Measurements from ENCODE around the gene AHNAK.
A peak's percentile ranks its signal among the peaks of the same experiment; 100 is the strongest.

Gene AHNAK

DNA sequence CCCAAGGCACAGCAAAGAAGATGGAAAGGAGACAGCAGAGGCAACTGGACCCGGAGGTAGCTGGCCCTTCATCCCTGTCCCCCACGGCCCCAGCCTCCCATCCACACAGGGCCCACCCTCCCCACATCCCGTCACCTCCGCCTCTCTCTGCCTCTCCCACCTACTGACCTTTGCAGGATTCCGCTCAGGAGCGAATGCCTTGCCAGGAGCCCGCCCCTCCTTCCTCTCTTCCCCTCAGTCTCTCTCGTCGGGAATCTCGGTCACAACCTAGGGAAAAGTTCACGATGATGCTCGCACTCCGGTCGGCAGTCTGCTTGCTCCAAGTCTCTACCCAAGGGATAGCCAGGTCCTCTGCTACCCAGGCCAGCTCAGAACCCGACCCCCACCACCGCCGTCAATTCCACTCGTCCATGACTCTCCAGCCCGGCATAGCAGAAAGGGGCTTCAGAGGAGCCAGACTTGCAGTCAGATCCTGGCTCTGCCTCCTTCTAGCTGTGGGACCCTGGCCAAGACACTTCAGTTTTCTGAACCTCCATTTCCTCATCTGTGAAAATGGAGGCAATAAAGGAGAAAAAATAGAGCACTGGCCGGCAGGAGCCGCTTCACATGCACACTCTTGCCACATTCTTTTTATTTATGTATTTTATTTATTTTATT, 10.2 kb downstream of the AHNAK start:
- Histone ChIP-seq H3K4me2 (ENCODE audit: low read length) (peak overlapping the region; percentile 56), H3K36me3 (ENCODE audit: insufficient read depth, low read length) (peaks cover 75% of the 10 kb centered on the region), H3K27me3 (ENCODE audit: control insufficient read depth, insufficient read depth, low read length) (no peaks in the 10 kb centered on the region), H3K9ac (ENCODE audit: low read depth, low read length) (no peak overlapping the region), H3K4me3 (ENCODE audit: low read length) (no peak overlapping the region), H3K9me3 (replicated peaks; ENCODE audit: low read length) (no peaks in the 10 kb centered on the region), H3K4me1 (ENCODE audit: control insufficient read depth, insufficient read depth, low read length) (peaks cover 54% of the 10 kb centered on the region)

DNA sequence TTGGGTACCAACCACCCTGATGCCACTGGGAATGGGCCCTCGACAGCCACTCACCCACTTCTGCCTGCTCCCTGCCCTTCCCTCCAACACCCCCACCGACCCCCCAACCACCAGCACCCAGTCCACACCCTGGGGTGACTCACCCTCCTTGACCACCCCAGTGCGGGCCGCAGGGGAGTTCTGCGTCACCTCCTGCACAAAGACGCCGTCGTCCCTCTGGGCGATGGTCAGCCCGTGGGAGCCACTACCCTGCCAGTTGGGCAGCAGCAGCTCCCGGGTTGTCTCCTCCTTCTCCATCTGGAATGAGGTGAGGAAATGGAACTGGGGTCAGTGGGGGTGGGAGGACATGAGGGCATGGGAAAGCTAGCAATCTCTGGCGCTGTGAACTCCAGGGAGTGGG, 10.8 kb downstream of the AHNAK start:
- no peaks in the 10 kb centered on the region for H3K27me3 ChIP-seq (ENCODE audit: control insufficient read depth, insufficient read depth, low read length)
- no peak overlapping the region for H3K4me3 ChIP-seq (ENCODE audit: low read length)
- H3K9ac ChIP-seq (ENCODE audit: low read depth, low read length): no peak overlapping the region
- H3K4me2 ChIP-seq (ENCODE audit: low read length): peak overlapping the region; percentile 56
- H3K9me3 ChIP-seq (replicated peaks; ENCODE audit: low read length): no peaks in the 10 kb centered on the region
- peaks cover 79% of the 10 kb centered on the region for H3K36me3 ChIP-seq (ENCODE audit: insufficient read depth, low read length)
- H3K4me1 ChIP-seq (ENCODE audit: control insufficient read depth, insufficient read depth, low read length): peaks cover 47% of the 10 kb centered on the region

DNA sequence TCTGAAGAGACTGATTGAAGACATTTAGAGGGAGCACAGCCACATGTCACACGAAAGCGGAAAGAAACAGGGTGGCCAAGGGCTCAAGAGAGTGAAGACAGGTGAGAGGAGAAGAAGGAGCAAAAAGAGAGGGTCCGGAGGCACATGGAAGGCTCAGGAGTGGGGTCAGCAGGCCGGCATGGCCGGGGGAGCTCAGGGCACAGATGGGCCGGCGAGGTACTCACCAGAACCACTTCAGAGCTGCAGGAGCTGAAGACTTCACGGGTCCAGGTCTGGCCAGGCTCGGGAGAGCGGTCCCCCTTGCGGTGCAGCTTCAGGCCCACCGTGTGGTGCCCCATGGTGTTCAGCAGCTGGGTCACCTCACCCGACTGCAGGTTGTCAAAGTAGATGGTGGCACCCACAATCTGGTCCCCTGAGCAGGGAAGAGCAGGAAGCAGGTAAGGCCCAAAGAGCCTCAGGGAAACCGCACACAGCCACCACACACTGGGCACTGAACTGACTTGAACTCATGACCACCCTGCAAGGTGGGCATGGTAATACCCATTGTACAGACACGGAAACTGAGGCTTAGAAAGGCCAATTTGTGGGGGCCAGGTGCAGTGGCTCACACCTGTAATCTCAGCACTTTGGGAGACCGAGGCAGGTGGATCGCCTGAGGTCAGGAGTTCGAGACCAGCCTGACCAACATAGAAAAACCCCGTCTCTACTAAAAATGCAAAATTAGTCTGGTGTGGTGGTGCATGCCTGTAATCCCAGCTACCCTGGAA, 11.6 kb downstream of the AHNAK start:
- H3K36me3 ChIP-seq (ENCODE audit: insufficient read depth, low read length): peaks cover 87% of the 10 kb centered on the region

DNA sequence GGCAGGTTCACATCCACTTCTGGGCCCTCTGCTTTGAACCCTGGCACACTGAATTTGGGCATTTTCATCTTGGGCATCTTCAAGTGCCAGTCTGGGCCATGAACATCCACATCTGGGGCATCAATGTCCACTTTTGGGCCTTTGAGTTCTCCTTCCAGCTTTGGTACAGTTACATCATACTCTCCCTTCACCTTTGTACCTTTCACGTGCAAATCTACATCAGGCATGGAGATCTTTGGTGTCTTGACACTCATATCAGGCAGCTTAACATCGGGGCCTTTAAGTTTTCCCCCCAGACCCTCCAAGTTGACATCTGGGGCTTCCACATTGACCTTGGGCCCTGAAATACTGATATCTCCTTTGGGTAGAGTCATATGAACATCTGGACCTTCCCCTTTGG, 14.5 kb downstream of the AHNAK start:
- H3K4me1 ChIP-seq (ENCODE audit: control insufficient read depth, insufficient read depth, low read length): peaks cover 12% of the 10 kb centered on the region
- H3K27me3 ChIP-seq (ENCODE audit: control insufficient read depth, insufficient read depth, low read length): no peaks in the 10 kb centered on the region
- H3K4me3 ChIP-seq (ENCODE audit: low read length): no peak overlapping the region
- H3K9me3 ChIP-seq (replicated peaks; ENCODE audit: low read length): no peaks in the 10 kb centered on the region
- H3K36me3 ChIP-seq (ENCODE audit: insufficient read depth, low read length): peaks cover 94% of the 10 kb centered on the region
- H3K9ac ChIP-seq (ENCODE audit: low read depth, low read length): no peak overlapping the region
- H3K4me2 ChIP-seq (ENCODE audit: low read length): no peak overlapping the region

More for the DNA sequence above, 11.6 kb downstream of the AHNAK start:
- no peak overlapping the region for H3K4me3 ChIP-seq (ENCODE audit: low read length)
- peaks cover 39% of the 10 kb centered on the region for H3K4me1 ChIP-seq (ENCODE audit: control insufficient read depth, insufficient read depth, low read length)
- no peak overlapping the region for H3K9ac ChIP-seq (ENCODE audit: low read depth, low read length)
- no peak overlapping the region for H3K4me2 ChIP-seq (ENCODE audit: low read length)
- no peaks in the 10 kb centered on the region for H3K27me3 ChIP-seq (ENCODE audit: control insufficient read depth, insufficient read depth, low read length)
- H3K9me3 ChIP-seq (replicated peaks; ENCODE audit: low read length): no peaks in the 10 kb centered on the region

DNA sequence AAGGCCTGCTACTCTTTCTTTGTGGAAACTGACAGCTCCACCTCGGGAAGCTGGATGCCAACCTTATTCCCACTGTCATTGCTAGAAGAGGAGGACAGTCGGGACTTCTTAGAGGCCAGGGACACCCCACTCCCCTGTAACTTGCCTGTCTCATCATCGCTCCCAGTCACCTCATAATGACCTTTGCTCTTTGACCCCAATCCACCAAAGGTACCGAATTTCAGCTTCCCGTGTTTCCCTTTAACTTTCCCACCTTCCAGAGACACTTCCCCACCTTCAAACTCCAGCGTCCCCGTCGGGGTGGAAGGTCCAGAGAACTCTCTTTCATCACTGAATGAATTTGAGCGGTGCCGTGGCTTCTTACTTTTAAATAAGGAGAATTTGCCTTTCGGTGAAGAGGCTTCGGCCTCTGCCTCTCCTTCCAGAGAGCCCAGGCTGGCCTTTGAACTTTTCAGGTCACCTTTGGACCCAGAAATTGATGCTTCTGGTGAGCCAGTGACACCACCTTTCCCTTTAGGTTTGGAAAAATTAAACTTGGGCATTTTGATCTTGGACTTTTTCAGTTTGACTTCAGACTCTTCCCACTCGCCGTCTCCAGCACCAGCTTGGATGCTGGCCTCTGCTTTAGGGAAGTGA, 29.8 kb downstream of the AHNAK start:
- Histone ChIP-seq H3K4me3 (ENCODE audit: low read length) (no peak overlapping the region), H3K4me2 (ENCODE audit: low read length) (no peak overlapping the region), H3K36me3 (ENCODE audit: insufficient read depth, low read length) (peaks cover 76% of the 10 kb centered on the region), H3K27me3 (ENCODE audit: control insufficient read depth, insufficient read depth, low read length) (no peaks in the 10 kb centered on the region), H3K9me3 (replicated peaks; ENCODE audit: low read length) (no peaks in the 10 kb centered on the region), H3K9ac (ENCODE audit: low read depth, low read length) (no peak overlapping the region), H3K4me1 (ENCODE audit: control insufficient read depth, insufficient read depth, low read length) (no peaks in the 10 kb centered on the region)

DNA sequence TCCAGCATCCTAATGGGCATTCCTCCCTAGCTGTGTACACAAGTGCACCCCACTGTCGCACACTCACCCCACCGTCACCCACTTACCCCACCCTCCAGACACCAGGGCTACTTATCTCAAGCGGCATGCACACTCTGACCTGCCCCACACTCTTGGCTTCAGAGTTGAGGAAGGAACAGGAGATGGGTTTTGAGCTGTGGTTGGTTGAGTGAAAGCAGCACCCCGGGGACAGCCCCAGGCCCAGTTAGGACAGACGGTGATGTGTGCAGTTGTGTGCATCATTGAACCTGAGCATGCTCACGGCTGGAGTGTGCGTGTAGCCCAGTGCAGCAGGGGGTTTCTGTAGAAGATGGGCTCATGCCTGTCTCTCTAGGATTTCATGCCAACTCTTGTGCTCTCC, 32.5 kb downstream of the AHNAK start:
- Histone ChIP-seq H3K36me3 (ENCODE audit: insufficient read depth, low read length) (peaks cover 49% of the 10 kb centered on the region), H3K9me3 (replicated peaks; ENCODE audit: low read length) (no peaks in the 10 kb centered on the region)

DNA sequence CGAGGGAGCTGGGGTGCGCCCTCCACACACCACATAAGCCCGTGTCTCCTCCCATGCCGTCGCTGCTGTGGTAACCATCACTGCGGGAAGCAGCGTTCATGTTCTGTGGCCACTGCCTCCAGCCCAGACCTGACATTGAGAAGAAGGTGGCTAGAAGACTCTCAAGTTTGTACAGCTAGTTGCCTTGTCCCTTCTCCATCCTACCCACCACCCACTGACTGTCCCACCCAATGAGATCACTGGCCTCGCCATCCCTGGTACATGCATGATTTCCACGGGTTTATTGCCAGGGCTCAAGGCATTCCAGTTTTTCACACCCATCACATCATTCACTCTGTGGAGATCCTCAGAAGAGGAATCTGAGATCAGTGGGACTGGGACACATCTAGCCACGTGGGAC, 33.0 kb downstream of the AHNAK start:
- H3K36me3 ChIP-seq (ENCODE audit: insufficient read depth, low read length): peaks cover 44% of the 10 kb centered on the region
- H3K9ac ChIP-seq (ENCODE audit: low read depth, low read length): no peak overlapping the region
- no peaks in the 10 kb centered on the region for H3K9me3 ChIP-seq (replicated peaks; ENCODE audit: low read length)

More for the DNA sequence above, 32.5 kb downstream of the AHNAK start:
- Histone ChIP-seq H3K4me3 (ENCODE audit: low read length) (no peak overlapping the region), H3K9ac (ENCODE audit: low read depth, low read length) (no peak overlapping the region), H3K4me1 (ENCODE audit: control insufficient read depth, insufficient read depth, low read length) (no peaks in the 10 kb centered on the region), H3K27me3 (ENCODE audit: control insufficient read depth, insufficient read depth, low read length) (no peaks in the 10 kb centered on the region), H3K4me2 (ENCODE audit: low read length) (no peak overlapping the region)

DNA sequence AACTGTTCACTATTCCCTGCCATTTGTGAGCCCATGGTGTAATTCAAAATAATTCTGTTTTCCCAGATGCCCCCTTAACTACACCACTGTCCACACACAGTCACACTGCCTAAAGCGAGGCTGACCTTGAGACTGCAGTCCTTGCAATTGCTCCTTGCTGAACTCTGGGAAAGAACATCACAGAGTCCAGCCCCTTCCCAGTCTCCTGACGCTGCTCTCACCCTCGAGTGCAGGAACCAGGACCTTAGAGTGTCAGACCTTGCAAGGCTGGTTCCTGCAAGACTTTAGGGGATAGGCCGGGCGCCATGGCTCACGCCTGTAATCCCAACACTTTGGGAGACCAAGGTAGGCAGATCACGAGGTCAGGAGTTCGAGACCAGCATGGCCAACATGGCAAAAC, 33.6 kb downstream of the AHNAK start:
- Histone ChIP-seq H3K4me2 (ENCODE audit: low read length) (no peak overlapping the region), H3K4me3 (ENCODE audit: low read length) (no peak overlapping the region), H3K9ac (ENCODE audit: low read depth, low read length) (no peak overlapping the region), H3K36me3 (ENCODE audit: insufficient read depth, low read length) (peaks cover 38% of the 10 kb centered on the region), H3K4me1 (ENCODE audit: control insufficient read depth, insufficient read depth, low read length) (peaks cover 11% of the 10 kb centered on the region), H3K9me3 (replicated peaks; ENCODE audit: low read length) (no peaks in the 10 kb centered on the region), H3K27me3 (ENCODE audit: control insufficient read depth, insufficient read depth, low read length) (no peaks in the 10 kb centered on the region)

More for the DNA sequence above, 33.0 kb downstream of the AHNAK start:
- Histone ChIP-seq H3K4me3 (ENCODE audit: low read length) (no peak overlapping the region), H3K4me1 (ENCODE audit: control insufficient read depth, insufficient read depth, low read length) (peaks cover 4% of the 10 kb centered on the region), H3K27me3 (ENCODE audit: control insufficient read depth, insufficient read depth, low read length) (no peaks in the 10 kb centered on the region), H3K4me2 (ENCODE audit: low read length) (no peak overlapping the region)

DNA sequence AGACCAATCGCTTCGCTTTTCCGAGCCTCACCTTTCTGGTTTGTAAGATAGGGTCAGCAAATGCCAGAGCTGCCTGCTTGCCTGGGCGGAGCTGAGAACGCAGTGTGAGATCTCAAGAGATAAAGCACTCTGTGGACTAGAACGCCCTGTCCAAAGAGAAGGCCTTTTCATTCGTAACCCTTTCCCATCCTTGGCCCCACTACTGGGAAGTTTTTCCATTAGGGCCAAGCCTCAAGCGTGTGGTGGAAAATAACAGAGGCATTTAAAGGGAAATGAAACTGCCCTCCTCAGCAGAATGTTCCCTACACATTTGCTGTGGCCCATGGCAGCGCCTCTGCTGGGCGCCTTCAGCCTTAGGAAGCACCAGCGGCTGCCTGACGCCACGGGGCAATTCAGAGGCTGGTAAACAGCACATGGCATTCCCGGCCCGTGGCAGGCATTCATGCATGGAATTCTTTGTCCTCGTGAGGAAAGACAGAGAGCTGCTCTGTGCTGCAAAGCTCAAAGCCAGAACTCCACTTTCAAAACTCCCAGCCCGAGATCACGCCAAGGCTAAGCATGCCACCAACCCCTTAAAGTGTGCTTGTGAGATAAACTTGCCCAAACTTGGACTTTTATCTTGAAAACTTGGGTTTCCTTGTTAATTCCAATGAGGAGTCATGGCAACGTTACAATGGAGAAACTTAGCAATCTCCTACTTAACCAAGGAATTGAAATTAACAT, 38.1 kb downstream of the AHNAK start:
- no peaks in the 10 kb centered on the region for H3K36me3 ChIP-seq (ENCODE audit: insufficient read depth, low read length)
- H3K4me2 ChIP-seq (ENCODE audit: low read length): peak overlapping the region; percentile 71
- H3K4me3 ChIP-seq (ENCODE audit: low read length): peak overlapping the region; percentile 50
- H3K9ac ChIP-seq (ENCODE audit: low read depth, low read length): peak overlapping the region; percentile 38
- peaks cover 12% of the 10 kb centered on the region for H3K4me1 ChIP-seq (ENCODE audit: control insufficient read depth, insufficient read depth, low read length)
- no peaks in the 10 kb centered on the region for H3K9me3 ChIP-seq (replicated peaks; ENCODE audit: low read length)
- no peaks in the 10 kb centered on the region for H3K27me3 ChIP-seq (ENCODE audit: control insufficient read depth, insufficient read depth, low read length)

DNA sequence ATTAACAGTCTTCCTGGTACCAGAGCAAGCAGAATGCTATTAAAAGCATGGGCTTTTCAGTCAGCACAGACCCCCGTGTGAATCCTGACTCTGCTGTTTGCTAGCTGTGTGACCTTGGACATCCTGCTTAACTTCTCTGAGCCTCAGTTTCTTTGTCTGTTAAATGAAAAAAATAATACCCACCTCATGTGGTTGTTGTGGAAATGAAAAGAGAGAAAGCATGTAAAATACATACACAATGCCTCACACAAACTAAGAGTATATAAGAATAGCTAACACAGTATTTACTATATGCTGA, 39.5 kb downstream of the AHNAK start:
- Histone ChIP-seq H3K36me3 (ENCODE audit: insufficient read depth, low read length) (no peaks in the 10 kb centered on the region), H3K4me1 (ENCODE audit: control insufficient read depth, insufficient read depth, low read length) (peaks cover 12% of the 10 kb centered on the region), H3K4me2 (ENCODE audit: low read length) (no peak overlapping the region), H3K9ac (ENCODE audit: low read depth, low read length) (no peak overlapping the region), H3K9me3 (replicated peaks; ENCODE audit: low read length) (no peaks in the 10 kb centered on the region), H3K4me3 (ENCODE audit: low read length) (no peak overlapping the region), H3K27me3 (ENCODE audit: control insufficient read depth, insufficient read depth, low read length) (no peaks in the 10 kb centered on the region)

DNA sequence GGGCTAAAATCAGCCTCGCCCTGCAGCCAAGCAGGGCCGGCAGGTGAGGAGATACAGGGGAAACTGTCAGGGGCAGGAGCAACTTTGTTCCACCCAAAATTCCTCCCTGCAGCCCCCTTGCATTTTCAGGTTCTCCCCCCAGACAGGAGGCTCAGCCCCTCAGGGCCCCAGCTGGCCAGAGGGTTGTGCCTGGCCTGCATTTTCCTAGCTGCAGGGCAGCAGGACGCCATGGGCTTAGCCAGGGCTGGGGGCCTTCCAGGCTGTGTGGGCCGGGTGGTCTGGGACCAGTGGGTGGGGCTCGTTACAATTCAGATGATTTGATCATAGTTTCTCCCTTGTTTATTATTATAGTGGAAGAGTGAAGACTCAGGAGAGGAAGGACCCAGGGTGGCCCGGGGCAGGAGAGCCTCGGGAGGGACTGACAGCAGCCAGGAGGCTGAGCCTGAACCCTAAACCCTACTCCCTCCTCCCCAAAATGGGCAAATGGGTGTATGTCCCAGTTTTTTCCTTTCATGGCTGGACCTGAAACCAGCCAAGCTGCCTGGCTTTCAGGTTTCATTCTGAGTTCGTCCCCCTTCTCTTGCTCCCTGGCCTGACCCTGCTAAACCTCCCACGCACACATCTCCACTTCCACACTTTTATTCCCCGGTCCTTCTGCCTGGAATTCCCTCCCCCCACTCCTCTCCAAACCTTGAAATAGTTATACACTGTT, 40.0 kb downstream of the AHNAK start:
- no peaks in the 10 kb centered on the region for H3K9me3 ChIP-seq (replicated peaks; ENCODE audit: low read length)
- no peaks in the 10 kb centered on the region for H3K36me3 ChIP-seq (ENCODE audit: insufficient read depth, low read length)
- no peaks in the 10 kb centered on the region for H3K27me3 ChIP-seq (ENCODE audit: control insufficient read depth, insufficient read depth, low read length)
- peaks cover 14% of the 10 kb centered on the region for H3K4me1 ChIP-seq (ENCODE audit: control insufficient read depth, insufficient read depth, low read length)
- no peak overlapping the region for H3K4me2 ChIP-seq (ENCODE audit: low read length)
- H3K9ac ChIP-seq (ENCODE audit: low read depth, low read length): no peak overlapping the region
- no peak overlapping the region for H3K4me3 ChIP-seq (ENCODE audit: low read length)

All from skeletal muscle satellite cell (primary cell).